GM10248 (cell line): ENCODE data around the gene BTG3.

Experiments
- CTCF ChIA-PET: fragments of 300-600 bp; sonication (Branson Sonifier 250); formaldehyde crosslinking; extraction: SDS; loops from one replicate; lab custom pipeline; 2021; ENCODE audit warnings: antibody characterized with exemption; lab: Yijun Ruan, JAX
- POLR2A ChIA-PET: fragments of 350-650 bp; sonication (Branson Sonifier 250); formaldehyde crosslinking; extraction: SDS; loops from one replicate; lab custom pipeline; 2020; ENCODE audit warnings: antibody characterized with exemption; lab: Yijun Ruan, JAX
- DNase-seq: peaks from one replicate; pipeline ENCODE4 v3.0.0; 2012; ENCODE audit errors: extremely low spot score
- CTCF ChIP-seq: IDR thresholded peaks from 2 replicates; pipeline ENCODE4 v1.5.1; 2012; ENCODE audit warnings: mild to moderate bottlenecking, low read depth; ENCODE audit errors: extremely low read depth, missing control alignments, control extremely low read depth

BTG3 gene

GRCh38 chr21:17612565-17613241, at the start of gene BTG3:
BTG3 (minus strand) TSS chr21:17612901; CDS start chr21:17609144, 3,757 bp downstream.
- DNase-seq = peak; percentile 94
- ChIA-PET POLR2A (no interaction called here), CTCF (interaction anchor here (1.2 to 1.6 kb wide), 2 partner anchors 10 kb away, joined by 3 read pairs; no protein-coding TSS in a partner anchor)
- TF ChIP-seq CTCF = no peak

GRCh38 chr21:17660862-17661261, 48.2 kb upstream of the BTG3 start:
- no peak for TF ChIP-seq CTCF
- DNase-seq = no peak
- CTCF ChIA-PET = no interaction called here

GRCh38 chr21:17660452-17660851, 47.8 kb upstream of the BTG3 start:
- ChIA-PET POLR2A (no interaction called here), CTCF (no interaction called here)
- TF ChIP-seq CTCF = no peak
- DNase-seq = no peak

More at GRCh38 chr21:17660862-17661261, 48.2 kb upstream of the BTG3 start:
- POLR2A ChIA-PET = no interaction called here

- no peak for TF ChIP-seq CTCF
- CTCF ChIA-PET = interaction anchor here (1.2 kb wide), 1 partner anchor 266 kb away, joined by 4 read pairs; no protein-coding TSS in a partner anchor
- no peak for DNase-seq
- POLR2A ChIA-PET = no interaction called here
Observed at GRCh38 chr21:17658931-17659330, 46.2 kb upstream of the BTG3 start.

- ChIA-PET CTCF (interaction anchor here (1.2 to 1.3 kb wide), 2 partner anchors 9 to 262 kb away, joined by 3 read pairs; no protein-coding TSS in a partner anchor), POLR2A (no interaction called here)
- DNase-seq = no peak
- no peak for TF ChIP-seq CTCF
Observed at GRCh38 chr21:17651526-17651925, 38.8 kb upstream of the BTG3 start.

- no peak for DNase-seq
- TF ChIP-seq CTCF = no peak
- ChIA-PET CTCF (interaction anchor here (1.8 kb wide), 1 partner anchor 16 kb away, joined by 3 read pairs; no protein-coding TSS in a partner anchor), POLR2A (no interaction called here)
Observed at GRCh38 chr21:17650292-17650691, 37.6 kb upstream of the BTG3 start.
